Peyer's patch (tissue), 4 donors: ENCODE measurements around the gene CYP4F22. TPM values are rescaled to one million over a fixed set of nuclear protein-coding genes. Genes with fewer than 3 reads are reported as not detected.

Experiments used
- total RNA-seq, 4 donors: library from RNA; depleted of rRNA; stranded (reverse); fragments of >200 nt; gene quantifications; one replicate each; pipeline ENCODE4 v1.1.0, GENCODE V29; 2016

Gene CYP4F22
- total RNA-seq, 4 donors from 2014 or later: not detected

Other genes with a start within 250 kb of the CYP4F22 start
- gene BRD4, start 176.0 kb upstream of the CYP4F22 start, total RNA-seq: 100 to 1,000 TPM in 1 of 4 donors, 10 to 100 TPM in 3; 51.0 to 148 (median 77.5) TPM
- gene AKAP8, start 128.7 kb upstream of the CYP4F22 start, total RNA-seq: 10 to 100 TPM; 27.1 to 86.6 (median 58.5) TPM
- gene AKAP8L, start 89.5 kb upstream of the CYP4F22 start, total RNA-seq: 100 to 1,000 TPM; 129 to 275 (median 247) TPM
- gene WIZ, start 58.6 kb upstream of the CYP4F22 start, total RNA-seq: 10 to 100 TPM; 25.4 to 45.2 (median 40.6) TPM
- 10 to 100 TPM in 1 of 4 donors, 1 to 10 TPM in 3; 6.6 to 66.0 (median 6.9) TPM for gene RASAL3, start 44.0 kb upstream of the CYP4F22 start, total RNA-seq
- not detected for gene PGLYRP2, start 29.0 kb upstream of the CYP4F22 start, total RNA-seq
- gene CYP4F8, start 106.7 kb downstream of the CYP4F22 start, total RNA-seq: not detected
- 100 to 1,000 TPM in 1 of 4 donors, 10 to 100 TPM in 3; 23.9 to 164 (median 73.9) TPM for gene CYP4F3, start 132.4 kb downstream of the CYP4F22 start, total RNA-seq
- gene CYP4F12, start 164.6 kb downstream of the CYP4F22 start, total RNA-seq: 100 to 1,000 TPM in 3 of 4 donors, 10 to 100 TPM in 1; 64.4 to 736 (median 551) TPM
- gene OR10H2, start 219.5 kb downstream of the CYP4F22 start, total RNA-seq: not detected
- gene OR10H3, start 229.5 kb downstream of the CYP4F22 start, total RNA-seq: not detected